ENCODE data around the gene LDHA. TPM values are rescaled to one million over a fixed set of nuclear protein-coding genes. Genes with fewer than 3 reads are reported as not detected.
"Not testable (repeated sequence)": the region's sequence is repeated elsewhere in the genome, so short reads cannot be mapped to it uniquely, and the experiment has no call there.

Gene LDHA
- total RNA-seq, 1 donor from 2014 or later, result 119 TPM

DNA sequence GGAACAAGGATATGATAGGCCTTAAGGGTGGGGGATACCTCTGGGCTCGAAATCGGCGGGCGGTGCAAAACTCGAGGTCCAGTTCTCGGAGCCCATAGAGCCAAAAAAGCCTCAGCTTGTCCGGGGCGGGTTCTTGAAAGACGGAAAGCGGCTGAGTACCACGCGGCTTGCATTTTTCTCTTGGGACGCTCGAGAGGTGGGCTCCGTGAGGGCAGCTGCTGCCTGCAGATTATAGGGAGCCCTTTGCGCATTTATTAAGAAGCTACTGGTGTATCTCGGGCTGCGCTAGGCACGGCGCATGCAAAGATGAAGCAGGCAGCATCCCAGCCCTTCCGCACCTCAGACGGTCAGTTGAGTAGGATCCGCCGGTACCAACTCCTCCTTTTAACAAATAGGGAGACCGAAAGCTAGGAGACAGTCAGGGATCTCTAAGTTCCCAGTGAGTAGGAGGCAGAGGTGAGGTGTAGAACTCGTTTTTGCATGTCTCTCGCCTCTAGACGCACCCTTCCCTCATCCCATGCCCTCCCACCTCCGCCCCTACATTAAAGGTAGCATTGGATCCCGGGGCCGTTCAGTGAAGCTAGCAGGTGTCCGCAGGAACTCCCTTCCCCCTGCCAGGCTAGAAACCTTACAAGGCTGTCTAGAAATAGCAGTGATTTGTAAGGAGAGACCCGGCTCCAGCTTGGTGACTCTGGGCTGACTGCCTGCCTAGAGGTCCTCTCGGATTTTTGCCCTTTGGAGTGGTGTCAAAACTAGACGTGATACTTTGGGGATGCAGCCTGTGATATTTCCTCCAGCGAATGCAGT, 768 bp downstream of the LDHA start:
- DNase-seq, result peak; percentile 36

DNA sequence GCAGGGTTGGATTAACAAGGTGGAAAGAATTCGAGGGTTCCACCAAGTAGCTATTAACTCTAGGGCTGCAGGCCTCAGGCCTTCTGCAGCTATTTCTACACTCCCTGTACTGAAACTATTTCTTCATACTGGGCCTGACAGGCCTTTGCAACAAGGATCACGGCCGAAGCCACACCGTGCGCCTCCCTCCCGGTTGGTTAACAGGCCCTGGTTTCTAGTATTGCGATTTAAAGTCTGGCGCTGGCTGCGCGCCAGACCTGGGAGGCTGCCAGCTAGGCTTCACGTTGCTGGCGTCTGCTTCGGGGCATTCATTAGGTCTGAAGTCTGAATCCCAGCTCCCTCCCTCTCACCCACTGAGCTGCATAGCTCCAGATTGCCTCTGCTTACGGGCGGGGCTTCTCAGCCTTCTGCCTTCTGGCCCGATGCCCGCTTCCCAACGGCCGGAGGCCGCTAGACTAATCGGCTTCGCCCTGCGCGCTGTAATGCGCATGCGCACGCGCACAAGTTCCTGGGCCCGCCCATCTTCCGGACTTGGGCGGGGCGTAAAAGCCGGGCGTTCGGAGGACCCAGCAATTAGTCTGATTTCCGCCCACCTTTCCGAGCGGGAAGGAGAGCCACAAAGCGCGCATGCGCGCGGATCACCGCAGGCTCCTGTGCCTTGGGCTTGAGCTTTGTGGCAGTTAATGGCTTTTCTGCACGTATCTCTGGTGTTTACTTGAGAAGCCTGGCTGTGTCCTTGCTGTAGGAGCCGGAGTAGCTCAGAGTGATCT, 1.6 kb downstream of the LDHA start:
- peak; percentile 97 for DNase-seq

- no peak for DNase-seq
Observed at GRCh38 chr11:18397921-18398320, 3.6 kb downstream of the LDHA start.

DNA sequence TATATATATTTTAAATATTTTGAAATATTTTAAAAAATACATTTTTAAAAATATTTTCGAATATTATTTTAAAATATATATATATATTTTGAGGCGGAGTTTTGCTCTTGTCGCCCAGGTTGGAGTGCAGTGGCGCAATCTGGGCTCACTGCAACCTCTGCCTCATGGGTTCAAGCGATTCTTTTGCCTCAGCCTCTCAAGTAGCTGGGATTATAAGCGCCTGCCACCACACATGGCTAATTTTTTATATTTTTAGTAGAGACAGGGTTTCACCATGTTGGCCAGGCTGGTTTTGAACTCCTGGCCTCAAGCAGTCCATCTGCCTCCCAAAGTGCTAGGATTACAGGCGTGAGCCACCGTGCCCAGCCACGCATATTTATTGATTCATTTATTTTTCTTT, 6.7 kb downstream of the LDHA start:
- not testable (repeated sequence) for DNase-seq

DNA sequence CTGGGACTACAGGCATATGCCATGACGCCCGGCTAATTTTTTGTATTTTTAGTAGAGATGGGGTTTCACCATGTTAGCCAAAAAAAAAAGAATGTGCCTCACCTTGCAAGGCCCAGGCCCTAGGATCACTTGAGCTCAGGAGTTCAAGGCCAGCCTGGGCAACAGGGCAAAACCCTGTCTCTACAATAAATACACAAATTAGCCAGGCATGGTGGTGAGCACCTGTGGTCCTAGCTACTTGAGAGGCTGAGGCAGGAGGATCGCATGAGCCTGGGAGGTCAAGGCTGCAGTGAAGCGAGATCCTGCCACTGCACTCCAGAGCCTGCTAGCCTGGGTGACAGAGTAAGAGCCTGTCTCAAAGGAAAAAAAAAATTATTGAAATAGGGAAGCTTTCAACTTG, 9.7 kb downstream of the LDHA start:
- DNase-seq, result no peak

- DNase-seq, result not testable (repeated sequence)
Observed at GRCh38 chr11:18407400-18407799, 13.0 kb downstream of the LDHA start.

DNA sequence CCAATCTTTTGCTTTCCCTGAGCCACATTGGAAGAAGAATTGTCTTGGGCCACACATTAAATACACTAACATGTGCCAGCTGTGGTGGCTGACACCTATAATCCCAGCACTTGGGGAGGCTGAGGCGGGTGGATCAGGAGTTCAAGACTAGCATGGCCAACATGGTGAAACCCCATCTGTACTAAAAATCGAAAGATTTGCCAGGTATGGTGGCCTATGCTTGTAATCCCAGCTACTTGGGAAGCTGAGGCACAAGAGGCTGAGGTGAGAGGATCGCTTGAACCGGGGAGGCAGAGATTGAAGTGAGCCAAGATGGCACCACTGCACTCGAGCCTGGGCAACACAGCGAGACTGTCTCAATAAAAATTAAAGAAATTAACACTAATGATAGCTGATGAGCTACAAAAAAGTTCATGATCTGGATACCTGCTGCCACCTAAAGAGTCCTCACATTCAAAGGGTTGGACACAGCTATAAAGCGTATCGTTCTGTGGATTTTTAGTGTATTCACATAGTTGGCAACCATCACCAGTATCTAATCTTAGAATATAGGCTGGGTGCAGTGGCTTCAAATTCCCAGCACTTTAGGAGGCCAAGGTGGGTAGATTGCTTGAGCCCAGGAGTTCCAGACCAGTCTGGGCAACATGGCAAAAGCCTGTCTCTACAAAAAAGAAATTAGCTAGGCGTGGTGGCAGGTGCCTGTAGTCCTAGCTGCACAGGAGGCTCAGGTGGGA, 14.4 kb downstream of the LDHA start:
- DNase-seq, result no peak

DNA sequence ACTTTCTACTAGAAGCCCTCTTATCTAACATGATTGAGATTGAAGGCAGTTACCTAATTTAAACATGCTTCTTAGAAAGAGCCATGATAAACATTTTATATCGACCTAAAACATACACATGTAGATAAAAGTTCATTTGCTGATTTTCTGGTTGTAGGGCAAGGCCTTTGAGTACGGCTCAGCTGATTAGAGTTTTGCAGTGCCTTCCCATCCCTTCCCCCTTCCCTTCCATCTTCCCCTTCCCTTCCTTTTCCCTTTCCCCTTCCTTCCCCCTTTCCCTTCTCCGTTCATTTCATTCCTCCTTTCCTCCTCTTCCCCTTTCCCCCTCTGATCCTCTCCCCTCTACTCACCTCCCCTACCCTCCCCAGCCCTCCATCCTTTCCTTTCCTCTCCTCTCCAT, 22.1 kb downstream of the LDHA start:
- DNase-seq, result no peak

DNA sequence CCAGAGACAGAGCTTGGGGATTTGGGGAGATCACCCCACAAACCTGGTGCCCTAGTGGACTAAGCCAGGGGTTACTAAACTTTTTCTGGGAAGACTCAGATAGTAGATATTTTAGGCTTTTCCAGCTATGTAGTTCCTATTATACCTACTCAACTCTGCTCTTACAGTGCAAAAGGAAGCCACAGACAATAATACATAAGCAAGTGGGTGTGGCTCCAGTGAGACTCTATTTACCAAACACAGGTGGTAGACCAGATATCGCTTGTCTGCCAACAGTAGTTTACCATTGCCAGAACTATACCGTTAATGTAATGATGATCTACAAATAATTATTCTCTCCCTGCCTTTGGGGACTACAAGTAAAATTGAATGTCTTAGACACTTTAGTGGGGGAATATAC, 24.7 kb downstream of the LDHA start:
- DNase-seq, result no peak

- no peak for DNase-seq
Observed at GRCh38 chr11:18420067-18420466, 25.7 kb downstream of the LDHA start.

DNA sequence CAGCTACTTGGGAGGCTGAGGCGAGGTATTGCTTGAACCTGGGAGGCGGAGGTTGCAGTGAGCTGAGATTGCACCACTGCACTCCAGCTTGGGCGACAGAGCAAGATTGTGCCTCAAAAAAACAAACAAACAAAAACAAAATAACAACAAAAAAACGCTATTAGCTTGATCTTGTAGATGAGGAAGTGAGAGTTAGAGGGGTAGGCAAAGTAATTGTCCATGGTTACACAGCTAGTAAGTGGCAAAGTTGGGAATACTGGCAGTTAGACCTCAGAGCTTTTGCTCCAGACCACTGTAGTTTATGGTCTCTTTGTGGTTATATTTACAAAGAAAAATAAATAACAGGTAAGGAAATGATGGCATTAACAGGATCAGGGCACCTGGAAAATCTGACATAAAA, 32.9 kb downstream of the LDHA start:
- no peak for DNase-seq

DNA sequence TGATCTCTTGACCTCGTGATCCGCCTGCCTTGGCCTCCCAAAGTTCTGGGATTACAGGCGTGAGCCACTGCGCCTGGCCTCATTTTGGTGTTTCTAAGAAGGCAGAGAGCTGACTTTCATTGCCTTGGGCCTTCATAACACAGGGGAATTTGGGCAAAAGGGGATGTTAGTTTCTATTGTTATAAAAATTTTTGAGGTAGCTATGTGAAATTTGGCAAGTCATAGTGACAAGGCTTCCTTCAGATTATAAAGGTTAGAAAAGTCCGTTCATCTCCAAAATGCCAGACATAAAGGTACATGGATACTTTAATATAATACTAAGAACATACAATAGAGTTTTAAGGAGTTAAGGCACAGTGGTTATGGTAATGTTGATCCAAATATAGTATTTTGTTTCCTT, 35.0 kb downstream of the LDHA start:
- DNase-seq, result no peak

- no peak for DNase-seq
Observed at GRCh38 chr11:18438691-18439090, 44.3 kb downstream of the LDHA start.

DNA sequence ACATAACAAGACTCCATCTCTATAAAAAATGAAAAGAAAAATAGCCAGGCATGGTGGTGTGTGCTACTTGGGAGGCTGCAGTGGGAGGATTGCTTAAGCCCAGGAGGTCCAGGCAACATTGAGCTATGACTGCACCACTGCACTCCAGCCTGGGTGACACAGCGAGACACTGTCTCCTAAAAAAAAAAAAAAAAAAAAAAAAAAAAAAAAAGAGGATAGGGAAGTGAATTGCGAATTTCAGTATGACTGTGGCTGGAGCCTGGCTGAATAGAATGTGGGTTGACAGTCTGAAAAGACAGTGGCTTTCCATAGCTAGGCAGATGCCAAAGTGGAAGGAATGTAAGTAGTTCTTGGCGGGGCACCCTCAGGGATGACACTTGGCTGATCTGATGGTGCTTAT, 54.9 kb downstream of the LDHA start:
- no peak for DNase-seq

- DNase-seq, result no peak
Observed at GRCh38 chr11:18452927-18453326, 58.6 kb downstream of the LDHA start.

- DNase-seq, result no peak
Observed at GRCh38 chr11:18455686-18456372, 61.5 kb downstream of the LDHA start, which contains the start of gene LDHAL6A. Gene LDHAL6A (plus strand): TSS chr11:18455856. CDS start chr11:18456681, 825 bp downstream.

- DNase-seq, result no peak
Observed at GRCh38 chr11:18457450-18457849, 63.1 kb downstream of the LDHA start.

Small RNA genes lying within 50 kb of the gene (small RNA-seq; reads per million reads assigned to genes)
- not detected for gene MIR3159

Other genes starting within 250 kb of the LDHA start
- gene MRGPRX4, start 221.7 kb upstream of the LDHA start, total RNA-seq, result not detected
- gene SAA4, start 157.8 kb upstream of the LDHA start, total RNA-seq, result not detected
- 0.31 TPM for gene SAA2, start 145.9 kb upstream of the LDHA start, total RNA-seq
- gene SAA1, start 128.3 kb upstream of the LDHA start, total RNA-seq, result not detected
- 126 TPM for gene HPS5, start 72.4 kb upstream of the LDHA start, total RNA-seq
- 84.2 TPM for gene GTF2H1, start 72.0 kb upstream of the LDHA start, total RNA-seq
- gene LDHC, start 17.8 kb downstream of the LDHA start, total RNA-seq, result not detected
- gene LDHAL6A, start 61.3 kb downstream of the LDHA start, total RNA-seq, result 0.62 TPM
- 99.8 TPM for gene TSG101, start 132.4 kb downstream of the LDHA start, total RNA-seq
- 27.8 TPM for gene UEVLD, start 194.2 kb downstream of the LDHA start, total RNA-seq
- 0.62 TPM for gene MISFA, start 205.2 kb downstream of the LDHA start, total RNA-seq
- gene SPTY2D1, start 239.8 kb downstream of the LDHA start, total RNA-seq, result 11.2 TPM